HepG2 (cell line): Measurements from ENCODE around the gene FAM174C. TPM values are rescaled to one million over a fixed set of nuclear protein-coding genes. Genes with fewer than 3 reads are reported as not detected.

Experiments used
- BRCA1 ChIP-seq: sonication (generic); formaldehyde crosslinking; IDR thresholded peaks from 2 replicates; pipeline ENCODE4 v1.4.0; 2020; ENCODE audit warnings: missing genetic modification reagents
- CCDC6 ChIP-seq: sonication (generic); formaldehyde crosslinking; IDR thresholded peaks from 2 replicates; pipeline ENCODE4 v1.8.1; 2022; ENCODE audit warnings: mild to moderate bottlenecking, missing genetic modification reagents, moderate library complexity
- FOXM1 ChIP-seq: sonication (generic); formaldehyde crosslinking; IDR thresholded peaks from 2 replicates; pipeline ENCODE4 v1.5.0; 2020; ENCODE audit warnings: missing genetic modification reagents
- KLF16 ChIP-seq, 2 experiments: sonication (generic) in 1 of 2; formaldehyde crosslinking in 1 of 2; IDR thresholded peaks; 2 replicates each; pipeline versions ENCODE4 v1.6.1 to v1.8.0; 2016 to 2023; ENCODE audit warnings: missing genetic modification reagents in 2 of 2, missing compliant biosample characterization in 1 of 2
- KMT2A ChIP-seq: sonication (generic); formaldehyde crosslinking; IDR thresholded peaks from 2 replicates; pipeline ENCODE4 v1.4.0; 2020; ENCODE audit warnings: missing genetic modification reagents
- PAXIP1 ChIP-seq: sonication (generic); formaldehyde crosslinking; conservative IDR thresholded peaks from 2 replicates; pipeline ENCODE4 v1.4.0; 2020; ENCODE audit warnings: mild to moderate bottlenecking, missing genetic modification reagents, moderate library complexity
- RFXAP ChIP-seq: sonication (generic); formaldehyde crosslinking; IDR thresholded peaks from 2 replicates; pipeline ENCODE4 v1.4.0; 2020; ENCODE audit warnings: missing genetic modification reagents, borderline replicate concordance
- SIX4 ChIP-seq: sonication (generic); formaldehyde crosslinking; IDR thresholded peaks from 2 replicates; pipeline ENCODE4 v1.4.0; 2020; ENCODE audit warnings: missing genetic modification reagents
- TOE1 ChIP-seq: sonication (generic); formaldehyde crosslinking; IDR thresholded peaks from 2 replicates; pipeline ENCODE4 v1.4.0; 2020; ENCODE audit warnings: mild to moderate bottlenecking, missing genetic modification reagents
- YY1 ChIP-seq: IDR thresholded peaks from 2 replicates; pipeline ENCODE4 v1.6.1; 2011; ENCODE audit warnings: low read length, low read depth, moderate library complexity, mild to moderate bottlenecking; ENCODE audit not compliant: insufficient read depth, insufficient replicate concordance
- ZBTB37 ChIP-seq: sonication (generic); formaldehyde crosslinking; IDR thresholded peaks from 2 replicates; pipeline ENCODE4 v1.4.0; 2020; ENCODE audit warnings: mild to moderate bottlenecking, missing genetic modification reagents
- ZFP90 ChIP-seq: sonication (generic); formaldehyde crosslinking; IDR thresholded peaks from 2 replicates; pipeline ENCODE4 v1.8.0; 2022; ENCODE audit warnings: missing genetic modification reagents, mild to moderate bottlenecking, inconsistent platforms, borderline replicate concordance
- ZNF614 ChIP-seq: IDR thresholded peaks from 2 replicates; pipeline ENCODE4 v1.6.1; 2018; ENCODE audit warnings: missing biosample characterization, missing genetic modification reagents, inconsistent platforms, borderline replicate concordance
- ZNF629 ChIP-seq: sonication (generic); formaldehyde crosslinking; conservative IDR thresholded peaks from 2 replicates; pipeline ENCODE4 v1.5.0; 2020; ENCODE audit warnings: missing genetic modification reagents
- ZNF670 ChIP-seq: sonication (generic); formaldehyde crosslinking; IDR thresholded peaks from 2 replicates; pipeline ENCODE4 v1.8.0; 2022; ENCODE audit warnings: mild to moderate bottlenecking, missing genetic modification reagents, borderline replicate concordance
- ZNF790 ChIP-seq: sonication (generic); formaldehyde crosslinking; IDR thresholded peaks from 2 replicates; pipeline ENCODE4 v1.8.0; 2022; ENCODE audit warnings: missing genetic modification reagents, mild to moderate bottlenecking, borderline replicate concordance
- ZSCAN12 ChIP-seq: sonication (generic); formaldehyde crosslinking; IDR thresholded peaks from 2 replicates; pipeline ENCODE4 v1.9.0; 2021; ENCODE audit warnings: mild to moderate bottlenecking, missing genetic modification reagents
- polyA plus RNA-seq, 8 experiments: library from polyadenylated mRNA; depleted of rRNA in 3 of 8; stranded (reverse) in 7 of 8; unstranded in 1 of 8; fragments of >200 nt; fragmentation: Illumina TruSeq in 4 of 8; extraction: Trizol in 4 of 8; gene quantifications; 2 replicates each; pipeline versions ENCODE4 v1.2.1 to v1.2.3, GENCODE V29; 2011 to 2016; ENCODE audit warnings: low read depth in 4 of 8, missing spikeins in 1 of 8, mixed read lengths in 1 of 8; ENCODE audit not compliant: insufficient read depth in 1 of 8
- total RNA-seq, 5 experiments: library from RNA; depleted of rRNA; stranded (reverse); fragments of >200 nt; fragmentation: Illumina TruSeq; extraction: Trizol; gene quantifications; 2 replicates each; pipeline ENCODE4 v1.2.3, GENCODE V29; 2016; ENCODE audit warnings: low read depth in 1 of 5
- TF ChIP-seq, protein P1 (sequence below): sonication (generic); formaldehyde crosslinking; IDR thresholded peaks from 2 replicates; pipeline ENCODE4 v1.4.0; 2020; ENCODE audit warnings: mild to moderate bottlenecking, low read depth, missing genetic modification reagents
- TF ChIP-seq, protein P2 (sequence below): sonication (generic); formaldehyde crosslinking; IDR thresholded peaks from 2 replicates; pipeline ENCODE4 v1.5.1; 2020; ENCODE audit warnings: mild to moderate bottlenecking, moderate library complexity, missing genetic modification reagents

Gene FAM174C
- total and polyA plus RNA-seq, 2 of the 13 experiments (the other 11 are each of a cell fraction or from before 2014, with no cell fraction given): 19.5 to 31.3 TPM

DNA sequence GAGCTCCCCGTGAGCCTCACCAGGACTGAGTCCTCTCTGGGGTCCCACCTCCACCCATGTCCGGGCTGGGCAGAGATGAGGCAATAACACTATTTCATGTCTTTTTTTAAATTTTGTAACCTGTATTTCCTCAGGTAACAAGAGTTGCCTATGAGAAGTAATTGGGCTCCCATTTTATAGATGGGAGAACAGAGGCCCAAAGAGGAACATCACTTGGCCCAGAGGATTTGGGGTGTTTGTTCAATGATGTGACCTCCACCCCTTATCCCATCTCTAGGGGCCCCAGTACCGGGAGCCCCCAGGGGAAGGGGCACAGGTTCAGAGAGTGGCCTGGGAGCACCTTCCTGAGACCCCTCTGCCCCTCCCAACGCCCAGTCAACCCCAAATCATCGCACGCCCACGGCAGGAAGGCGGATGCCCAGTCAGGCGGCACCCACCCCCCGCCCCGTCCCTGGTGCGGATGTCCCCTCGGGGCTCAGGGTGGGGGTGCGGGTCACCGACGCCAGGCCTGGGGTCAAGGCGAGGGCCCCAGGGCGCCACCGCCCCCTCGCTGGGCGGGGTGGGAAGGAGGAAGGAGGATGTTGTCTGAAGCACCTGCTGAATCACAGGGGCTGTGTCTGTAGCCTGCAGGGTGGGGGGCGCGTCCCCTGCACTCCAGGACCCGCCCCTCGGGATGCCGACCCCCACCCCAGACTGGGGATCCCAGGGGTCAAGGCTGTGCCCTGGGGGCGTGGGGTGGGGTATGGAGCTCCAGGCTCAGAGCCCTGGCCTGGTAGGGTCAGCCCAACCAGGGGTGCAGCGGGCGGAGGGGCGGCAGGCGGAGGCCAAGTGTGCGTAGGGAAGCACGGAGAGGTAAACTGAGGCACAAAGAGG lies 15.2 kb upstream of the FAM174C start (continued):
- no peak for TF ChIP-seq KLF16 (CRISPR knock-in tag; IDR thresholded peaks at IDR 0.05)
- no peak for TF ChIP-seq RFXAP (CRISPR knock-in tag)
- no peak for TF ChIP-seq TOE1 (CRISPR knock-in tag)
- TF ChIP-seq ZFP90 (CRISPR knock-in tag): no peak
- 0 out of 2 replicates have a peak, but pooled peaks have one; percentile 19 for TF ChIP-seq ZNF614
- TF ChIP-seq ZBTB37 (CRISPR knock-in tag): no peak
- TF ChIP-seq, protein P1, sequence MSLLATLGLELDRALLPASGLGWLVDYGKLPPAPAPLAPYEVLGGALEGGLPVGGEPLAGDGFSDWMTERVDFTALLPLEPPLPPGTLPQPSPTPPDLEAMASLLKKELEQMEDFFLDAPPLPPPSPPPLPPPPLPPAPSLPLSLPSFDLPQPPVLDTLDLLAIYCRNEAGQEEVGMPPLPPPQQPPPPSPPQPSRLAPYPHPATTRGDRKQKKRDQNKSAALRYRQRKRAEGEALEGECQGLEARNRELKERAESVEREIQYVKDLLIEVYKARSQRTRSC (CRISPR knock-in tag): no peak
- no peak for TF ChIP-seq BRCA1 (CRISPR knock-in tag)
- no peak for TF ChIP-seq ZSCAN12 (CRISPR knock-in tag)
- TF ChIP-seq SIX4 (CRISPR knock-in tag): no peak; the same call in 1 of the 2 replicates
- TF ChIP-seq ZNF670 (CRISPR knock-in tag): 0 out of 2 replicates have a peak, but pooled peaks have one; percentile 10
- no peak for TF ChIP-seq CCDC6 (CRISPR knock-in tag)
- no peak for TF ChIP-seq KMT2A
- TF ChIP-seq ZNF629: peak; percentile 97
- no peak for TF ChIP-seq ZNF790 (CRISPR knock-in tag)
- TF ChIP-seq YY1: no peak
- TF ChIP-seq FOXM1: no peak
- TF ChIP-seq PAXIP1 (CRISPR knock-in tag): 0 out of 2 replicates have a peak, but pooled peaks have one; percentile 4
- TF ChIP-seq, protein P2, sequence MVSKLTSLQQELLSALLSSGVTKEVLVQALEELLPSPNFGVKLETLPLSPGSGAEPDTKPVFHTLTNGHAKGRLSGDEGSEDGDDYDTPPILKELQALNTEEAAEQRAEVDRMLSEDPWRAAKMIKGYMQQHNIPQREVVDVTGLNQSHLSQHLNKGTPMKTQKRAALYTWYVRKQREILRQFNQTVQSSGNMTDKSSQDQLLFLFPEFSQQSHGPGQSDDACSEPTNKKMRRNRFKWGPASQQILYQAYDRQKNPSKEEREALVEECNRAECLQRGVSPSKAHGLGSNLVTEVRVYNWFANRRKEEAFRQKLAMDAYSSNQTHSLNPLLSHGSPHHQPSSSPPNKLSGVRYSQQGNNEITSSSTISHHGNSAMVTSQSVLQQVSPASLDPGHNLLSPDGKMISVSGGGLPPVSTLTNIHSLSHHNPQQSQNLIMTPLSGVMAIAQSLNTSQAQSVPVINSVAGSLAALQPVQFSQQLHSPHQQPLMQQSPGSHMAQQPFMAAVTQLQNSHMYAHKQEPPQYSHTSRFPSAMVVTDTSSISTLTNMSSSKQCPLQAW (CRISPR knock-in tag): 0 out of 2 replicates have a peak, but pooled peaks have one; percentile 15
